B cell (primary cell): ENCODE data around the gene TRPC6. TPM values are rescaled to one million over a fixed set of nuclear protein-coding genes. Genes with fewer than 3 reads are reported as not detected.

Experiments used
- ATAC-seq: fragments of 200-7000 bp; cut with Tn5 transposase; one replicate; pipeline ENCODE4 v1.10.0; 2021; ENCODE audit warnings: low read depth, mild to moderate bottlenecking, moderate number of reproducible peaks, moderate library complexity
- CTCF ChIA-PET: fragments of 350-600 bp; sonication (Branson Sonifier 250); formaldehyde crosslinking; loops from one replicate; lab custom pipeline; 2021; ENCODE audit warnings: antibody characterized with exemption, inconsistent platforms; lab: Charles Lee
- POLR2A ChIA-PET: fragments of 350-600 bp; sonication (Branson Sonifier 250); formaldehyde crosslinking; loops from one replicate; lab custom pipeline; 2021; ENCODE audit warnings: antibody characterized with exemption; lab: Charles Lee
- DNase-seq: peaks from one replicate; pipeline ENCODE4 v3.0.0; 2013
- H2AFZ ChIP-seq: 2 replicates; pipeline ENCODE4 v1.6.1; 2012; ENCODE audit warnings: mild to moderate bottlenecking, low read depth, low read length; ENCODE audit not compliant: insufficient read depth, poor library complexity, severe bottlenecking
- H3K27ac ChIP-seq, 2 donors: 1 replicate in 1 of 2; 2 replicates in 1 of 2; pipeline ENCODE4 v1.5.1; 2012 to 2013; ENCODE audit warnings: low read length in 2 of 2, mild to moderate bottlenecking in 2 of 2, moderate library complexity in 1 of 2
- H3K27me3 ChIP-seq, 4 experiments: fragments of 200-600 bp in 1 of 4; sonication (generic) in 1 of 4; replicated peaks in 1 of 4; 1 replicate in 2 of 4; 2 replicates in 2 of 4; pipeline versions ENCODE4 v1.6.1 to v1.7.0; 2013 to 2016; ENCODE audit warnings: low read length in 3 of 4, mild to moderate bottlenecking in 2 of 4, mixed read lengths in 1 of 4, moderate library complexity in 1 of 4; ENCODE audit not compliant: insufficient read depth in 4 of 4, control insufficient read depth in 3 of 4; ENCODE audit errors: control extremely low read depth in 1 of 4
- H3K36me3 ChIP-seq, 2 experiments: replicated peaks in 1 of 2; 1 replicate in 1 of 2; 2 replicates in 1 of 2; pipeline versions ENCODE4 v1.6.1 to v1.7.1; 2013; ENCODE audit warnings: low read length in 1 of 2; ENCODE audit not compliant: insufficient read depth in 2 of 2, control insufficient read depth in 1 of 2; ENCODE audit errors: control extremely low read depth in 1 of 2, extremely low read depth in 1 of 2
- H3K4me1 ChIP-seq, 2 donors: fragments of 200-600 bp in 1 of 2; sonication (generic) in 1 of 2; 1 replicate in 1 of 2; 2 replicates in 1 of 2; pipeline versions ENCODE4 v1.5.1 to v1.6.1; 2013 to 2017; ENCODE audit warnings: low read length in 2 of 2; ENCODE audit not compliant: control insufficient read depth in 2 of 2, insufficient read depth in 2 of 2
- H3K4me2 ChIP-seq: replicated peaks from 2 replicates; pipeline ENCODE3; 2012; ENCODE audit warnings: mild to moderate bottlenecking, low read depth, low read length; ENCODE audit not compliant: poor library complexity, severe bottlenecking
- H3K4me3 ChIP-seq, 5 experiments: fragments of 200-600 bp in 1 of 5; sonication (generic) in 1 of 5; 1 replicate in 3 of 5; 2 replicates in 2 of 5; pipeline versions ENCODE4 v1.5.1 to v1.7.0; 2011 to 2016; ENCODE audit warnings: low read length in 4 of 5, mild to moderate bottlenecking in 4 of 5, low read depth in 2 of 5, control low read depth in 1 of 5, moderate library complexity in 1 of 5; ENCODE audit not compliant: insufficient read depth in 1 of 5; ENCODE audit errors: control extremely low read depth in 1 of 5, extremely low read depth in 1 of 5
- H3K79me2 ChIP-seq: fragments of 200-600 bp; sonication (generic); one replicate; pipeline ENCODE4 v1.6.0; 2016; ENCODE audit warnings: low read length; ENCODE audit not compliant: control insufficient read depth, insufficient read depth
- H3K9ac ChIP-seq: fragments of 200-600 bp; sonication (generic); 2 replicates; pipeline ENCODE4 v1.6.1; 2017; ENCODE audit warnings: mild to moderate bottlenecking, low read length, moderate library complexity
- H3K9me3 ChIP-seq, 3 donors: one replicate each; pipeline versions ENCODE4 v1.6.1 to v1.7.1; 2013; ENCODE audit warnings: low read length in 2 of 3; ENCODE audit not compliant: control insufficient read depth in 2 of 3, insufficient read depth in 1 of 3; ENCODE audit errors: control extremely low read depth in 1 of 3
- H4K20me1 ChIP-seq: 2 replicates; pipeline ENCODE4 v1.6.0; 2012; ENCODE audit warnings: mild to moderate bottlenecking, low read length; ENCODE audit not compliant: insufficient read depth, control insufficient read depth, poor library complexity, severe bottlenecking
- H3K27ac Mint-ChIP-seq: one replicate; pipeline ENCODE4 v1.8.0; 2021; ENCODE audit warnings: mixed read lengths
- H3K27me3 Mint-ChIP-seq: one replicate; pipeline ENCODE4 v1.8.0; 2021; ENCODE audit warnings: mixed read lengths
- H3K4me1 Mint-ChIP-seq: one replicate; pipeline ENCODE4 v1.8.0; 2021; ENCODE audit warnings: mixed read lengths
- H3K4me3 Mint-ChIP-seq: one replicate; pipeline ENCODE4 v1.8.0; 2021; ENCODE audit warnings: mixed read lengths
- H3K9me3 Mint-ChIP-seq: one replicate; pipeline ENCODE4 v1.8.0; 2022; ENCODE audit warnings: mixed read lengths; ENCODE audit not compliant: insufficient read depth
- CTCF ChIP-seq: fragments of 200-600 bp; IDR thresholded peaks from one replicate; pipeline ENCODE4 v1.8.0; 2022; ENCODE audit warnings: antibody characterized with exemption, mild to moderate bottlenecking
- EZH2 ChIP-seq: IDR thresholded peaks from 2 replicates; pipeline ENCODE4 v1.6.1; 2012; ENCODE audit warnings: borderline replicate concordance, low read depth, mild to moderate bottlenecking, moderate library complexity, low read length; ENCODE audit not compliant: insufficient read depth, poor library complexity, severe bottlenecking
- WGBS: methylation state at CpG from one replicate; pipeline ENCODE4 v1.1.5; 2013; ENCODE audit warnings: missing lambda C conversion rate; ENCODE audit not compliant: insufficient coverage; 5-methylcytosine and 5-hydroxymethylcytosine counted together
- intact Hi-C: fragments of 100-400 bp; cut with micrococcal nuclease; formaldehyde crosslinking; loops from one replicate; pipeline ENCODE4 v1.10.0; 2022
- polyA plus RNA-seq: library from polyadenylated mRNA; depleted of rRNA; stranded (reverse); fragments of >200 nt; gene quantifications from 2 replicates; pipeline ENCODE4 v1.2.3, GENCODE V29; 2012
- total RNA-seq, 2 donors: library from RNA; stranded (reverse); fragments of 120-200 nt in 1 of 2; gene quantifications; 1 replicate in 1 of 2; 2 replicates in 1 of 2; pipeline versions ENCODE4 v1.2.3 to v1.2.4, GENCODE V29; 2013 to 2022

Gene TRPC6
- total and polyA plus RNA-seq, 2 donors (not counting 1 experiment from before 2014, with no cell fraction given), result 0.01 TPM; not detected in 1

GRCh38 chr11:101528541-101528940, 55.3 kb downstream of the TRPC6 start:
- DNase-seq (no peak), ATAC-seq (no peak)
- CTCF ChIA-PET, result no interaction called here
- no peak overlapping the region for H3K27ac ChIP-seq
- H3K27me3 Mint-ChIP-seq, result no peaks in the 10 kb centered on the region
- TF ChIP-seq CTCF (no peak), EZH2 (no peak)
- no peak overlapping the region for H3K9ac ChIP-seq
- H3K9me3 Mint-ChIP-seq, result no peaks in the 10 kb centered on the region
- no peak overlapping the region for H3K27ac Mint-ChIP-seq
- H3K4me3 Mint-ChIP-seq, result no peak overlapping the region
- H3K27me3 ChIP-seq, result no peaks in the 10 kb centered on the region
- no peak overlapping the region for H2AFZ ChIP-seq
- H3K4me1 Mint-ChIP-seq, result peaks cover 8% of the 10 kb centered on the region
- H4K20me1 ChIP-seq, result no peaks in the 10 kb centered on the region
- H3K36me3 ChIP-seq, result no peaks in the 10 kb centered on the region
- no CpG with 5 or more reads among the region's 2 CpGs for WGBS
- no peak overlapping the region for H3K4me3 ChIP-seq
- no peaks in the 10 kb centered on the region for H3K79me2 ChIP-seq
- intact Hi-C loops, result no loop called here
- H3K4me1 ChIP-seq, result peaks cover 8 to 11% of the 10 kb centered on the region in 2 donors
- POLR2A ChIA-PET, result no interaction called here
- peaks cover 0 to 2% (median 0%) of the 10 kb centered on the region in 3 donors for H3K9me3 ChIP-seq
- no peak overlapping the region for H3K4me2 ChIP-seq

DNA sequence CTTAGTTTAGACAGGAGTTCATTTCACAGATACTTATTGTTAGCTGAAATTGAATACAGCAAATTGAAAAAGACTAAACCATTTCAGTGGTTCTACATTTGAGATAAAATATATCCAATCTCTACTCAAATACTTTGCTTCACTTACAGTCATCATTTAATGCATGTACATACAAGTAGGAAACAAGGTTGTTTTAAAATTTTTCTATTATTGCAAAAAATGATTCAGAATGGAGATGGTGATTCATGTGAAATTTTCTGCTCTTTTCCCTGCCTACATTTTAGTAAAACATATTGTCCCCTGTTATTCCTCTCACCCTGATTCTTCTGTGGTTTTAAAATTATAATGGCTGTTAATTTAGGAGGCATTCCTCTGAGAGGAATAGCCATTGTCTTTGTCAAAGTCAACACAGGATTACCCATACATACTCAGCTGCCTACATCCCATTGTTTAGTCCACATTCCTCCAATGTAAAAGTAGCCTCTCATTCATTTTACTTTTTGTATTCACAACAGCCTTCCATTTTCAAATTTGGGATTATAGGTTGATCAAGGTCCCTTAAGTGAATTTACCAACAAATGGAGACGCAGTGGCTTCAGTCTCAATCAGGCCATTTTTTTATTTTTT, 60.1 kb downstream of the TRPC6 start:
- Histone ChIP-seq H3K9ac (no peak overlapping the region), H3K4me2 (no peak overlapping the region), H3K9me3 (peaks cover 0 to 8% (median 4%) of the 10 kb centered on the region in 3 donors), H3K27ac (no peak overlapping the region), H3K4me3 (no peak overlapping the region), H3K36me3 (no peaks in the 10 kb centered on the region), H4K20me1 (no peaks in the 10 kb centered on the region), H3K27me3 (no peaks in the 10 kb centered on the region), H3K4me1 (peaks cover 8 to 14% of the 10 kb centered on the region in 2 donors), H2AFZ (no peak overlapping the region), H3K79me2 (no peaks in the 10 kb centered on the region)
- ChIA-PET CTCF (no interaction called here), POLR2A (no interaction called here)
- intact Hi-C loops, result no loop called here
- Mint-ChIP-seq H3K9me3 (peaks cover 9% of the 10 kb centered on the region), H3K4me3 (no peak overlapping the region), H3K27me3 (no peaks in the 10 kb centered on the region), H3K4me1 (peaks cover 11% of the 10 kb centered on the region), H3K27ac (no peak overlapping the region)
- DNase-seq (no peak), ATAC-seq (no peak)
- no CpG with 5 or more reads among the region's 1 CpG for WGBS
- no peak for TF ChIP-seq EZH2
- TF ChIP-seq CTCF, result no peak
